ENCODE results near the gene ZNF716. TPM values are rescaled to one million over a fixed set of nuclear protein-coding genes. Genes with fewer than 3 reads are reported as not detected.

The ZNF716 gene
- polyA plus RNA-seq, 2 of the 4 experiments (the other 2 are of a cell fraction), result not detected

DNA sequence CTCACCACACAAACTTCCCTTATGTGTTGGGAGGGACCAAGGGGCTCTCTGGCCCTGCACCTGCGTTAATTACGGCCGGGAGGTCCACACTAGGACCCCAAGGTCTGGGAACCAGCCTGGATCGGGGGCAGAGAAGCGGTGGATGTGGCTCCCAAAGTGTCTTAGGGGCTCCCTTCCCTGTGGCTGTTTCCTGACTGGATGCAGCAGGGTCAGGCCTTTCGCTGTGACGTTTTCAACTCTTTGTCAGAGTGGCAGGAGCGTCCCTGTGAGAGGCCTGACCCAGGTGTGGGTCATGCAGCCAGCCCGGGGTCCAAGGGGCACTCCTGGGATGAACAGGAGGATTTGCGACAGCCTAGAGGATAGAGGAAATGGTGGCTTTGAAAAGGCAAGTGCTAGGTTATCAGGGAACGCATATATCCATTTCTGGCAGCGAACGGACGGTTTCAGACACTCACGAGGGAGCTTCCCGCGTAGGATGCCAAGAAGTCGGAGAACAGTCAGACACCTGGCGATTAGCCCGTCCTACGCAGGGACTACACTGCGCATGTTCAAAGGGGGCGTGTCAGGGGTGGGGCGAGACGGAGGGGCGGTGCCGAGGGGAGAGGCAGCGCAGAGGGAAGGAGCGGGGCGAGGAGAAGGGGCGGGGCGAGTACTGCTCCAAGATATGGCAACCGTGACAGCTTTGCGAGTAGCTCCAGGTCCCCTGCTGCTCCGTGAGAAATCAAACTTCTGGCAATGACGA lies 46.2 kb upstream of the ZNF716 start:
- no peak overlapping the region for H3K27ac ChIP-seq
- no peak for ATAC-seq
- CTCF ChIA-PET, result no interaction called here
- H3K4me1 ChIP-seq, result no peaks in the 10 kb centered on the region
- no peak for TF ChIP-seq RFX5 (IDR thresholded peaks at IDR 0.05)
- TF ChIP-seq RARB (CRISPR knock-in tag; IDR thresholded peaks at IDR 0.05), result no peak
- no peak for TF ChIP-seq MAFK (IDR thresholded peaks at IDR 0.05; ENCODE audit: partially characterized antibody)
- TF ChIP-seq HOXA7 (CRISPR knock-in tag; IDR thresholded peaks at IDR 0.05), result no peak
- TF ChIP-seq, protein P1, sequence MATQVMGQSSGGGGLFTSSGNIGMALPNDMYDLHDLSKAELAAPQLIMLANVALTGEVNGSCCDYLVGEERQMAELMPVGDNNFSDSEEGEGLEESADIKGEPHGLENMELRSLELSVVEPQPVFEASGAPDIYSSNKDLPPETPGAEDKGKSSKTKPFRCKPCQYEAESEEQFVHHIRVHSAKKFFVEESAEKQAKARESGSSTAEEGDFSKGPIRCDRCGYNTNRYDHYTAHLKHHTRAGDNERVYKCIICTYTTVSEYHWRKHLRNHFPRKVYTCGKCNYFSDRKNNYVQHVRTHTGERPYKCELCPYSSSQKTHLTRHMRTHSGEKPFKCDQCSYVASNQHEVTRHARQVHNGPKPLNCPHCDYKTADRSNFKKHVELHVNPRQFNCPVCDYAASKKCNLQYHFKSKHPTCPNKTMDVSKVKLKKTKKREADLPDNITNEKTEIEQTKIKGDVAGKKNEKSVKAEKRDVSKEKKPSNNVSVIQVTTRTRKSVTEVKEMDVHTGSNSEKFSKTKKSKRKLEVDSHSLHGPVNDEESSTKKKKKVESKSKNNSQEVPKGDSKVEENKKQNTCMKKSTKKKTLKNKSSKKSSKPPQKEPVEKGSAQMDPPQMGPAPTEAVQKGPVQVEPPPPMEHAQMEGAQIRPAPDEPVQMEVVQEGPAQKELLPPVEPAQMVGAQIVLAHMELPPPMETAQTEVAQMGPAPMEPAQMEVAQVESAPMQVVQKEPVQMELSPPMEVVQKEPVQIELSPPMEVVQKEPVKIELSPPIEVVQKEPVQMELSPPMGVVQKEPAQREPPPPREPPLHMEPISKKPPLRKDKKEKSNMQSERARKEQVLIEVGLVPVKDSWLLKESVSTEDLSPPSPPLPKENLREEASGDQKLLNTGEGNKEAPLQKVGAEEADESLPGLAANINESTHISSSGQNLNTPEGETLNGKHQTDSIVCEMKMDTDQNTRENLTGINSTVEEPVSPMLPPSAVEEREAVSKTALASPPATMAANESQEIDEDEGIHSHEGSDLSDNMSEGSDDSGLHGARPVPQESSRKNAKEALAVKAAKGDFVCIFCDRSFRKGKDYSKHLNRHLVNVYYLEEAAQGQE (IDR thresholded peaks at IDR 0.05), result no peak
- TF ChIP-seq, protein P2, sequence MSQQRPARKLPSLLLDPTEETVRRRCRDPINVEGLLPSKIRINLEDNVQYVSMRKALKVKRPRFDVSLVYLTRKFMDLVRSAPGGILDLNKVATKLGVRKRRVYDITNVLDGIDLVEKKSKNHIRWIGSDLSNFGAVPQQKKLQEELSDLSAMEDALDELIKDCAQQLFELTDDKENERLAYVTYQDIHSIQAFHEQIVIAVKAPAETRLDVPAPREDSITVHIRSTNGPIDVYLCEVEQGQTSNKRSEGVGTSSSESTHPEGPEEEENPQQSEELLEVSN (IDR thresholded peaks at IDR 0.05; ENCODE audit: borderline replicate concordance, low read depth), result no peak
- no peak for TF ChIP-seq JUNB (IDR thresholded peaks at IDR 0.05)
- TF ChIP-seq, protein P3, sequence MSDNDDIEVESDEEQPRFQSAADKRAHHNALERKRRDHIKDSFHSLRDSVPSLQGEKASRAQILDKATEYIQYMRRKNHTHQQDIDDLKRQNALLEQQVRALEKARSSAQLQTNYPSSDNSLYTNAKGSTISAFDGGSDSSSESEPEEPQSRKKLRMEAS (IDR thresholded peaks at IDR 0.05), result no peak
- TF ChIP-seq ESRRA (IDR thresholded peaks at IDR 0.05; ENCODE audit: borderline replicate concordance, low read length), result no peak
- no peak for TF ChIP-seq ZSCAN20 (CRISPR knock-in tag; IDR thresholded peaks at IDR 0.05)
- TF ChIP-seq KDM5A (IDR thresholded peaks at IDR 0.05), result no peak
- 35% methylated on average over 28 of the region's 36 CpGs for WGBS (ENCODE audit: missing lambda C conversion rate)
- no peak overlapping the region for H3K4me3 ChIP-seq
- no peaks in the 10 kb centered on the region; the same call in 2 of the 3 replicates for H3K9me3 ChIP-seq
- no peak for FAIRE-seq
- POLR2A ChIA-PET, result no interaction called here
- H3K4me2 ChIP-seq, result no peak overlapping the region
- no peak for DNase-seq (ENCODE audit: low read depth in 1 of 2, low spot score in 1 of 2)

DNA sequence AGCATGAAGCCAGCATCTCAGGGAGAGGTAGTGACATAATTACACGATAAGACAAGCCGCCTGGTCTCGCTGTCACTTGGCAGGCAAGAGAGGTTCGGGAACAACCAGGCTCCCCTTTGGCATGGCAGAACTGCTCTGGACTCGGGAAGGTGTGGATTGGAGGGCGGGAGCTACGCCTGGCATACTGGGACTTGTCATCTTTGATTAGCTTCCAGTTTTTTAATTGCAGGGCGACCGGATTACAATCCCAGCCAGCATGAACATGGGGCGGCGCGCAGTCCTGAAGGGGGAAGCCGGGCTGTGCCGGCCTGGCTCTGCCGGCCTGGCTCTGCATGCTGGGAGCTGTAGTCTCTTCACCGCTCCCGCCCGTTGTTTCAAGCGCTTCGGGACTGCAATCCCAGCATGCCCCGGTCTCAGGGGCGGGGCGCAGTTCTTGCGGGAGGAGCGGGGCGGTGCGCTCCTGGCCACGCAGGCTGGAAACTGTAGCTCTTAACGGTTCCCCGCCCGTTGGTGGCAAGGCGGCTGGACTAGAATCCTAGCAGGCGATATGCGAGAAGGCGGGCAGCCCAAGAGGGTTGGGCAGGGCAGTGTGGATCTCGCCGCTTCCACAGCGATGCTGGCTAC lies 45.5 kb upstream of the ZNF716 start:
- ChIA-PET CTCF (no interaction called here), POLR2A (no interaction called here)
- TF ChIP-seq TFCP2L1 (CRISPR knock-in tag; IDR thresholded peaks at IDR 0.05) (no peak), CBX2 (IDR thresholded peaks at IDR 0.05; ENCODE audit: borderline replicate concordance, low read depth) (no peak), NPAS2 (CRISPR knock-in tag; IDR thresholded peaks at IDR 0.05; ENCODE audit: borderline replicate concordance) (no peak), RAD21 (conservative IDR thresholded peaks at IDR 0.05 in 1 of 2, IDR thresholded peaks at IDR 0.05 in 1 of 2) (no peak), CEBPB (IDR thresholded peaks at IDR 0.05) (no peak), MAFK (IDR thresholded peaks at IDR 0.05; ENCODE audit: partially characterized antibody) (no peak), POLR2A (IDR thresholded peaks at IDR 0.05; ENCODE audit: low read length) (no peak), EHF (CRISPR knock-in tag; IDR thresholded peaks at IDR 0.05) (no peak), HDAC2 (IDR thresholded peaks at IDR 0.05) (no peak), HES2 (IDR thresholded peaks at IDR 0.05) (no peak), PBX3 (IDR thresholded peaks at IDR 0.05) (no peak), GATA3 (IDR thresholded peaks at IDR 0.05; ENCODE audit: borderline replicate concordance) (no peak), KDM5A (IDR thresholded peaks at IDR 0.05) (no peak), CTCF (IDR thresholded peaks at IDR 0.05) (no peak), JUNB (IDR thresholded peaks at IDR 0.05) (no peak)
- TF ChIP-seq, protein P1 (IDR thresholded peaks at IDR 0.05), result no peak
- TF ChIP-seq, protein P2 (IDR thresholded peaks at IDR 0.05; ENCODE audit: borderline replicate concordance, low read depth), result no peak
- Histone ChIP-seq H3K27ac (no peak overlapping the region), H3K4me1 (no peaks in the 10 kb centered on the region), H3K4me2 (no peak overlapping the region), H3K4me3 (no peak overlapping the region), H3K9me3 (no peaks in the 10 kb centered on the region; the same call in 2 of the 3 replicates)
- 54% methylated on average over 34 of the region's 38 CpGs for WGBS (ENCODE audit: missing lambda C conversion rate)
- no peak for DNase-seq (ENCODE audit: low read depth in 1 of 2, low spot score in 1 of 2)
- FAIRE-seq, result no peak
- no peak for ATAC-seq

Measured in A549 (cell line).